Spleen (tissue), 7 donors: ENCODE data around the gene RHOBTB1.

ENCODE experiments used
- CTCF ChIP-seq, 11 experiments: fragments of 200-600 bp in 7 of 11; fragments of 450-650 bp in 4 of 11; sonication (generic) in 4 of 11; IDR thresholded peaks in 8 of 11; conservative IDR thresholded peaks in 3 of 11; 1 replicate in 7 of 11; 2 replicates in 4 of 11; pipeline versions ENCODE4 v1.4.0 to v1.8.0; 2016 to 2021; ENCODE audit warnings: antibody characterized with exemption in 11 of 11, inconsistent platforms in 4 of 11, mild to moderate bottlenecking in 1 of 11
- POLR2AphosphoS5 ChIP-seq, 3 donors: sonication (generic); formaldehyde crosslinking; IDR thresholded peaks; one replicate each; pipeline ENCODE4 v1.5.1; 2017; ENCODE audit warnings: antibody characterized with exemption in 3 of 3
- donor health status: DM: no; HTN: no; CAD: no; lungs with moderate emphysema.
- donor health status: DM: no; HTN: no; CAD: no.
- donor health status: DM: no; HTN: no; CAD: no.

DNA sequence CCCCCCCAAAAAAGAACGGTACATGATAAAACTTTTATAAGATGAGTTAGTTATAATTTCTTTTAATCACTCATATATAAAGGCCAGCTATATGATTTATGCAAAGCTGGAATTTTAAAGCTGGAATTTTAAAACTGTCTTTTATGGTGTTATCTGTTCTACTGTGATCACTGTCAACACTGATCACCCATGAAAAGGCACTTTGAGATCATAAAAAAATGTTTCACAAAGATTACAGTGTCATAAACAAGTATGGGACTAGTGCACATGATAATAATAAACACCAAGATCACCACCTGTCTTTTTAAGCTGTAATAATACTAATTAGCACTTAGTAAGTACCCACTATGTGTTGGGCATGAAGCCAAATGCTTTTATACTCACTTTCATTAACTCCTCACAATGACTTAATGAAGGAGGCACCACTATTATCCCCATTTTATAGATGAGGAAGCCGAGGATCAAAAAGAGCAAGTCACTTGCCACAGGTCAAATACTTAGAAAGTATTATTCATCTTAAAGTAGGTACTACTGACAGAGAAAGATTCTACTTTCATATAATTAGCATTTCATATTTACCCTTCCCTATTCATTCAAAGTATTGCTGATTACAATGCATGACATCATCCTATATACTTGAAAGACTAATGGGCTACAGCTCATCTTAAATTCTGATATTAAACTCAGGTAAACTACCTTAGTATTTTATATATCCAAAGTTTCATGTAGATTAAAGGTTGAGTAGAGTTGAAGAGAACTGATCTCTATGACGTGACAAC is 8.3 kb upstream of the RHOBTB1 start:
- TF ChIP-seq CTCF (IDR thresholded peaks at IDR 0.05 in 8 of 11, conservative IDR thresholded peaks at IDR 0.05 in 3 of 11) = no peak
- TF ChIP-seq POLR2AphosphoS5 (IDR thresholded peaks at IDR 0.05) = no peak
